ENCODE results near the gene ABCA7.

GRCh38 chr19:1111641-1112267, 71.8 kb downstream of the ABCA7 start:
- TF ChIP-seq, protein P1, sequence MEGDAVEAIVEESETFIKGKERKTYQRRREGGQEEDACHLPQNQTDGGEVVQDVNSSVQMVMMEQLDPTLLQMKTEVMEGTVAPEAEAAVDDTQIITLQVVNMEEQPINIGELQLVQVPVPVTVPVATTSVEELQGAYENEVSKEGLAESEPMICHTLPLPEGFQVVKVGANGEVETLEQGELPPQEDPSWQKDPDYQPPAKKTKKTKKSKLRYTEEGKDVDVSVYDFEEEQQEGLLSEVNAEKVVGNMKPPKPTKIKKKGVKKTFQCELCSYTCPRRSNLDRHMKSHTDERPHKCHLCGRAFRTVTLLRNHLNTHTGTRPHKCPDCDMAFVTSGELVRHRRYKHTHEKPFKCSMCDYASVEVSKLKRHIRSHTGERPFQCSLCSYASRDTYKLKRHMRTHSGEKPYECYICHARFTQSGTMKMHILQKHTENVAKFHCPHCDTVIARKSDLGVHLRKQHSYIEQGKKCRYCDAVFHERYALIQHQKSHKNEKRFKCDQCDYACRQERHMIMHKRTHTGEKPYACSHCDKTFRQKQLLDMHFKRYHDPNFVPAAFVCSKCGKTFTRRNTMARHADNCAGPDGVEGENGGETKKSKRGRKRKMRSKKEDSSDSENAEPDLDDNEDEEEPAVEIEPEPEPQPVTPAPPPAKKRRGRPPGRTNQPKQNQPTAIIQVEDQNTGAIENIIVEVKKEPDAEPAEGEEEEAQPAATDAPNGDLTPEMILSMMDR (IDR thresholded peaks at IDR 0.05): no peak
- no peak for TF ChIP-seq POLR2A (IDR thresholded peaks at IDR 0.05)

All from testis (tissue), 2 donors.